ENCODE results near the gene BCLAF1.

- TF ChIP-seq POLR2A (IDR thresholded peaks at IDR 0.05) (no peak), CTCF (IDR thresholded peaks at IDR 0.05) (no peak)
Measured at GRCh38 chr6:136319732-136320131, 30.1 kb upstream of the BCLAF1 start.

All from heart left ventricle (tissue), 13 donors.